Duodenal mucosa (tissue), 2 donors: Measurements from ENCODE around the gene H1-8.

Experiments used
- H3K27ac ChIP-seq: one replicate; pipeline ENCODE4 v1.7.0; 2013; ENCODE audit warnings: low read depth, low read length
- H3K27me3 ChIP-seq, 2 donors: one replicate each; pipeline ENCODE4 v1.7.0; 2013; ENCODE audit warnings: low read length in 2 of 2, control low read depth in 1 of 2; ENCODE audit not compliant: insufficient read depth in 2 of 2, control insufficient read depth in 1 of 2
- H3K36me3 ChIP-seq, 2 donors: one replicate each; pipeline ENCODE4 v1.7.0; 2013; ENCODE audit warnings: low read length in 2 of 2, control low read depth in 1 of 2; ENCODE audit not compliant: insufficient read depth in 2 of 2, control insufficient read depth in 1 of 2
- H3K4me1 ChIP-seq, 2 donors: one replicate each; pipeline ENCODE4 v1.7.0; 2013; ENCODE audit warnings: low read length in 2 of 2, control low read depth in 1 of 2; ENCODE audit not compliant: insufficient read depth in 2 of 2, control insufficient read depth in 1 of 2
- H3K4me3 ChIP-seq, 2 donors: one replicate each; pipeline ENCODE4 v1.7.0; 2013; ENCODE audit warnings: low read length in 2 of 2, low read depth in 1 of 2
- H3K9ac ChIP-seq, 2 donors: one replicate each; pipeline ENCODE4 v1.7.0; 2013; ENCODE audit warnings: low read length in 2 of 2, low read depth in 1 of 2
- H3K9me3 ChIP-seq, 2 donors: one replicate each; pipeline ENCODE4 v1.7.0; 2013; ENCODE audit warnings: low read length in 2 of 2, control low read depth in 1 of 2; ENCODE audit not compliant: control insufficient read depth in 1 of 2

H1-8 gene

GRCh38 chr3:129569856-129570255 lies 26.9 kb downstream of the H1-8 start:
- Histone ChIP-seq H3K27me3 (no peaks in the 10 kb centered on the region), H3K4me1 (peaks cover 0 to 3% of the 10 kb centered on the region in 2 donors), H3K4me3 (no peak overlapping the region), H3K36me3 (peaks cover 0 to 21% of the 10 kb centered on the region in 2 donors), H3K9me3 (no peaks in the 10 kb centered on the region), H3K27ac (no peak overlapping the region), H3K9ac (no peak overlapping the region)

GRCh38 chr3:129571605-129572547 lies 28.9 kb downstream of the H1-8 start:
- Histone ChIP-seq H3K27me3 (no peaks in the 10 kb centered on the region), H3K4me3 (no peak overlapping the region), H3K4me1 (peaks cover 7% of the 10 kb centered on the region in 2 donors), H3K9me3 (no peaks in the 10 kb centered on the region), H3K9ac (no peak overlapping the region), H3K27ac (no peak overlapping the region), H3K36me3 (peaks cover 0 to 20% of the 10 kb centered on the region in 2 donors)

DNA sequence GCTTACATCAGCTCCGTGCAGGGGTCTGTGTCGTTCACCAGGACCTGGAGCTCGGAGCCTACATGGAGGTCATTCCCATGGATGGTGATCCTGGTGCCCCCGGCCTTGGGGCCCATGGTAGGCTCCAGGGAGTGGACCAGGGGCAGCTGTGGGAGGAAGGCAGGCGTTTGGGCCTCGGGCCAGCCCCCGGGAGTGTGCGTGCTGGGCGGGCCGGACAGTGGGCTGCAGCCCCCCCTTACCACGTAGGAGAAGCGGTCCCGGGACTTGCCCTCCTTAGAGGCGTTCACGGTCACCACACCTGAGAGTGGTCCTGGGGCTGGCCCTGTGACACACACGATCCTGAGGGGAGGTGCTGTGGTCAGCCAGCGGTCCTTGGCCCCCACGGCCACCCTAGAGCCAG lies 29.6 kb downstream of the H1-8 start:
- no peaks in the 10 kb centered on the region for H3K27me3 ChIP-seq
- peaks cover 9 to 12% of the 10 kb centered on the region in 2 donors for H3K4me1 ChIP-seq
- no peak overlapping the region for H3K4me3 ChIP-seq
- peaks cover 0 to 20% of the 10 kb centered on the region in 2 donors for H3K36me3 ChIP-seq
- no peak overlapping the region for H3K27ac ChIP-seq
- no peaks in the 10 kb centered on the region for H3K9me3 ChIP-seq
- no peak overlapping the region for H3K9ac ChIP-seq

DNA sequence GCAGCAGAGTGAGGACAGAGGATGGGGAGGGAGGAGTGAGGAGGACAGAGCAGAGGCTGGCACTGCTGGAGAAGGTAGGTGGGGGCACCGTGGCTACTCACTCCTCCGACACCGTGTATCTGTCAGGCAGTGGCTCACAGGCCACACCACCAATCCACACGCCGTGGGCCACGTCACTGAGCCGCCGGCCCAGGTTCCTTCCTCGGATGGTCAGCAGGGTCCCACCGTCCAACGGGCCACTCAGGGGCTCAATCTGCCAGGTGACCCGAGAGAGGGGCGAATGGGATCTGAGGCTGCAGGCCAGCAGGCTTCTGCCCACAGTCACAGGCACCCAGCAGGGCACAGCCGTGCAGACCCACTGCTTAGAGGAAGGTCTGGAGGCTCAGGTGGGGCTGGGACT lies 30.5 kb downstream of the H1-8 start:
- Histone ChIP-seq H3K4me3 (no peak overlapping the region), H3K27ac (no peak overlapping the region), H3K9ac (no peak overlapping the region), H3K9me3 (no peaks in the 10 kb centered on the region), H3K27me3 (no peaks in the 10 kb centered on the region), H3K4me1 (peaks cover 18 to 21% of the 10 kb centered on the region in 2 donors), H3K36me3 (peaks cover 0 to 20% of the 10 kb centered on the region in 2 donors)

- Histone ChIP-seq H3K4me3 (no peak overlapping the region), H3K27ac (no peak overlapping the region), H3K27me3 (no peaks in the 10 kb centered on the region), H3K36me3 (peaks cover 0 to 20% of the 10 kb centered on the region in 2 donors), H3K9me3 (no peaks in the 10 kb centered on the region), H3K9ac (no peak overlapping the region), H3K4me1 (peaks cover 19 to 24% of the 10 kb centered on the region in 2 donors)
Observed at GRCh38 chr3:129574206-129574605, 31.2 kb downstream of the H1-8 start.

DNA sequence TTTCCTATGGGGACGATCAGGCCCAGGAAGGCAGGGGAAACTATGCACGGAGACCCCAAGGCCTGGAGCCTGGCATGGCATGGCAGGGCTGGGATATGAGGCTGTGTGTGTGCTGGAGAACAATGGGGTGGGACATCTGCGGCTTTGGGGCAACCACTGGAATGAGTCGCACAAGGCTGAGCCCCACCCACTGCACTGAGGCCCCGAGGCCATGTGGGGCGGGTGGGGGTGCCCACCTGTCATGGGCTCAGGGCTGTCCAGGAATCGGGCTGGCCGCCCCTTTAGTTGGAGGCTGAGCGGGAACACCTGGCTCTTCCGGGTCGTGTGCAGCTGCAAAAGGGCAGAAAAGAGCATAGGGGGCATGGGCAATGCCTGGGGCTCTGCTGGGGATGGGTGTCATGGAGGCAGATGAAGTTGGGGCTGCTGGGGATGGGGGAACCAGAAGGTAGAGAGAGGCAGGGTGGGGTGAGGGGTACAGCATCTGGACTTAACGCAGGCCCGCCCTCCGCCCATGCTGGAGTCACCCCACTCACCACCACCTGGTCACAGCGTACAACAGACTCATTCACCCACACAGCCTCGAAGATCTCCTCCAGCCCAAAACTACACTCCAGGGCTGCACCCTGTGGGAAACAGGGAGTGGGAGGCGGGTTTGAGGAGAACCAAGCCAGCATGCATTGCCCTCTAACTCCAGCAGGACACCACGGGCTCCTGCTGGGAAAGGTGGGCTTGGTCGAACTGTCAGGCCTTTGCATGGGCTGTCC lies 32.4 kb downstream of the H1-8 start:
- H3K9me3 ChIP-seq, result no peaks in the 10 kb centered on the region
- no peak overlapping the region for H3K4me3 ChIP-seq
- H3K27me3 ChIP-seq, result no peaks in the 10 kb centered on the region
- H3K36me3 ChIP-seq, result peaks cover 0 to 13% of the 10 kb centered on the region in 2 donors
- H3K9ac ChIP-seq, result no peak overlapping the region
- peaks cover 19 to 24% of the 10 kb centered on the region in 2 donors for H3K4me1 ChIP-seq
- H3K27ac ChIP-seq, result no peak overlapping the region

DNA sequence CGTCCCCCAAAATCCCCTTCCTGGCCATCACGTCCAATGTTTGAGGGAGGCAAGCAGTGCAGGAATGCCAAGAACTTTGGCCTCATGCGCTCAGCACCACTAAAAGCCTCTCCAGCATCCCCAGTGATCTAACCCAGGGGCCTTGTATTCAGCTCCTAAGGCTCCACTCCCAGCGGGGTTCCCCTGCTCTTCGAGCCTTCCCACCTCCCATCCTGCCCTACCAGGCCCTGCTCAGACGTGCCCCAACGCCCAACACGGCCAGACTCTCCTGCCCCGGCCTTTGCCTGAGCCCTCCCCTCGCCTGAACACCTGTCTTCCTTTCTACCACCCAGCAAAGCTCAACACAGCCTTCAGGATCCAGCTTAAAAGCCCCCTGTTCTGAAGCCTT lies 33.0 kb downstream of the H1-8 start:
- no peaks in the 10 kb centered on the region for H3K9me3 ChIP-seq
- peaks cover 19 to 24% of the 10 kb centered on the region in 2 donors for H3K4me1 ChIP-seq
- peaks cover 0 to 8% of the 10 kb centered on the region in 2 donors for H3K36me3 ChIP-seq
- no peak overlapping the region for H3K9ac ChIP-seq
- H3K4me3 ChIP-seq, result no peak overlapping the region
- H3K27ac ChIP-seq, result no peak overlapping the region
- no peaks in the 10 kb centered on the region for H3K27me3 ChIP-seq

DNA sequence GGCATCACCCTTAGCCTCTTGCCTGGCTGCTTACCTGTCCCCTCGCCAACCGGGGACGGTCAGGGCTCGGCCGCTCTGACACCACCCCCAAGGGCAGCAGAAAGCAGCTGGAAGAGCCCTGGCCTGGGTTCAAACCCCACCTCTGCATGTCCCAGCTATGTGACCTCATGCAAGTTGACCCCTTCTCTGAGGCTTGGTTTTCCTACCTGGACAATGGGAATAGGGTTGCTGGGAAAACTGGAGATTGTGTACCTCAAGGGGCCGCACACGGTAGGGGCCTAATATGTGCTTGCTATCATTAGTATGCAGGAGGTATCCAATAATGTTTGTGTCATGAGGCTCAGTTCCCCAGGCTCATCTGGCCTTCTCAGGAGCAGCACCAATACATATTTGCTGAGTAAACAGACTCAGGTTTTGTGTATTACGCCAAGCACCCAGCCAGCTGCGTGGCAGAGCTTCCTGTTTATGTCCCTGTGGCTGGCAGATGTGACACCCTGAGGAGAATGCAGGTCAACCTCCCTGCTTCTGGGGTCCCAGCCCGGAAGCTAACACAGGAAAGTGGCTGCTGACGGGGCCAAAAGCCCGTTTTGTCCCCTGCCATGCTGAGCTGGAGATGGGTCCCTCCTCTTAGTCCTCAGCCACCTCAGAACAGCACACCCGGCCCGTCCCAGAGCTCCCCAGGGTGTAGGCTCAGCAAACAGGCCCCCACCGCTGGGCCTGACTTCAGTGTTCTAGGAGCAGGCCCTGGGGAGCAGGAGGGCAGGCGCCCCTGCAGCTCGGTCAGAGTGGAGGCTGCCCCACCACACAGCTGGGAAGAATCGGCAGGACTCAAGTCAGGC lies 33.8 kb downstream of the H1-8 start:
- H3K27ac ChIP-seq, result no peak overlapping the region
- peaks cover 0 to 8% of the 10 kb centered on the region in 2 donors for H3K36me3 ChIP-seq
- no peak overlapping the region for H3K4me3 ChIP-seq
- no peaks in the 10 kb centered on the region for H3K27me3 ChIP-seq
- H3K4me1 ChIP-seq, result peaks cover 19 to 24% of the 10 kb centered on the region in 2 donors
- no peaks in the 10 kb centered on the region for H3K9me3 ChIP-seq
- peak overlapping the region in 1 of 2 donors; percentile 10 for H3K9ac ChIP-seq

DNA sequence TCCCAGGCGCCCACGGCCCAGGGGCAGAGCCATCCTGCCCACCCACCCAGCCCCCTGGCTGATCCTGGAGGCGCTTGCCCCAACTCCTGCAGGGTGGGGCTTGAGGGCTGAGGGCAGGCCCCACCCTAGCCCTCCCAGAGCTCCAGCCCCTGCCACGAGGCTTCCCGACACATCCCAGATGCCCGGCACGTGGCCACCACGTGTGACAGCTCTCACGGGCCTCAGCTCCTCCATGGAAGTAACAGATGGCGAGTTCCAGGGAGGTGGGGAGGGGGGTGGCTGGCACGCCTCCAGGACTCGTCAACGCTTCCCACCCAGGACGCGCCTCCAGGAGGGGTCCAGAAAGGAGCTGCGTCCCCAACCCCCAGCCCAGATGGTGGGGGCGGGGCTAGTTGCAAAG lies 34.4 kb downstream of the H1-8 start:
- H3K36me3 ChIP-seq, result peaks cover 0 to 8% of the 10 kb centered on the region in 2 donors
- no peaks in the 10 kb centered on the region for H3K9me3 ChIP-seq
- no peaks in the 10 kb centered on the region for H3K27me3 ChIP-seq
- no peak overlapping the region for H3K4me3 ChIP-seq
- no peak overlapping the region for H3K27ac ChIP-seq
- peaks cover 19 to 24% of the 10 kb centered on the region in 2 donors for H3K4me1 ChIP-seq
- H3K9ac ChIP-seq, result no peak overlapping the region
